Loucy (cell line): ENCODE results near the gene MED20.

Experiments
- CTCF ChIP-seq: fragments of 200-600 bp; sonication (generic); conservative IDR thresholded peaks from 2 replicates; pipeline ENCODE4 v1.5.1; 2014; ENCODE audit warnings: mild to moderate bottlenecking, antibody characterized with exemption, low read length
- EZH2phosphoT487 ChIP-seq: fragments of 200-600 bp; IDR thresholded peaks from 2 replicates; pipeline ENCODE4 v1.6.1; 2018; ENCODE audit warnings: antibody characterized with exemption, mild to moderate bottlenecking, moderate library complexity, borderline replicate concordance

- TF ChIP-seq CTCF, result no peak
- TF ChIP-seq EZH2phosphoT487, result no peak
These were observed 39.1 kb upstream of the MED20 start for GRCh38 chr6:41960028-41960427.
